GM19043 (cell line): ENCODE measurements around the gene MYBPC3.
A peak's percentile ranks its signal among the peaks of the same experiment; 100 is the strongest.
"Not testable (repeated sequence)": the region's sequence is repeated elsewhere in the genome, so short reads cannot be mapped to it uniquely, and the experiment has no call there.

ENCODE experiments used
- ATAC-seq: cut with Tn5 transposase; IDR thresholded peaks from one replicate; pipeline ENCODE4 v1.9.1; 2021; ENCODE audit warnings: low read depth; ENCODE audit not compliant: unreplicated experiment

Gene MYBPC3

GRCh38 chr11:47327025-47327424, 25.5 kb downstream of the MYBPC3 start:
- no peak for ATAC-seq

GRCh38 chr11:47326198-47326597, 26.3 kb downstream of the MYBPC3 start:
- no peak for ATAC-seq

- no peak for ATAC-seq
Measured at GRCh38 chr11:47325271-47326041, 27.0 kb downstream of the MYBPC3 start.

- no peak for ATAC-seq
Measured at GRCh38 chr11:47324520-47324919, 28.0 kb downstream of the MYBPC3 start.

- no peak for ATAC-seq
Measured at GRCh38 chr11:47318166-47318565, 34.3 kb downstream of the MYBPC3 start.

- ATAC-seq = peak; percentile 95
Measured at GRCh38 chr11:47317064-47317828, 35.3 kb downstream of the MYBPC3 start.

GRCh38 chr11:47316501-47316900, 36.0 kb downstream of the MYBPC3 start:
- not testable (repeated sequence) for ATAC-seq

GRCh38 chr11:47314992-47315391, 37.5 kb downstream of the MYBPC3 start:
- no peak for ATAC-seq

GRCh38 chr11:47308050-47308823, 44.3 kb downstream of the MYBPC3 start:
- no peak for ATAC-seq

- ATAC-seq = no peak
Measured at GRCh38 chr11:47306484-47306844, 46.0 kb downstream of the MYBPC3 start.

- ATAC-seq = no peak
Measured at GRCh38 chr11:47305734-47306483, 46.6 kb downstream of the MYBPC3 start.

- no peak for ATAC-seq
Measured at GRCh38 chr11:47302853-47303252, 49.6 kb downstream of the MYBPC3 start.

- ATAC-seq = no peak
Measured at GRCh38 chr11:47299078-47299477, 53.4 kb downstream of the MYBPC3 start.

GRCh38 chr11:47296045-47296444, 56.5 kb downstream of the MYBPC3 start:
- ATAC-seq = no peak

GRCh38 chr11:47295385-47295784, 57.1 kb downstream of the MYBPC3 start:
- ATAC-seq = no peak

- no peak for ATAC-seq
Measured at GRCh38 chr11:47289856-47290255, 62.6 kb downstream of the MYBPC3 start.

- ATAC-seq = no peak
Measured at GRCh38 chr11:47288066-47288465, 64.4 kb downstream of the MYBPC3 start.

- ATAC-seq = no peak
Measured at GRCh38 chr11:47285969-47286770, 66.3 kb downstream of the MYBPC3 start.

GRCh38 chr11:47284151-47284550, 68.4 kb downstream of the MYBPC3 start:
- no peak for ATAC-seq

GRCh38 chr11:47282462-47282861, 70.0 kb downstream of the MYBPC3 start:
- no peak for ATAC-seq
